Left renal cortex interstitium (tissue), 4 donors: ENCODE data around the gene GVQW3. TPM values are rescaled to one million over a fixed set of nuclear protein-coding genes. Genes with fewer than 3 reads are reported as not detected.

ENCODE experiments used
- DNase-seq, 4 donors: peaks; one replicate each; pipeline ENCODE4 v3.0.0-alpha.2; 2013; ENCODE audit warnings: low read depth in 4 of 4, low spot score in 2 of 4, missing footprints in 1 of 4
- polyA plus RNA-seq, 4 donors: library from polyadenylated mRNA; unstranded; fragments of 120-200 nt; gene quantifications; one replicate each; pipeline ENCODE4 v1.2.1, GENCODE V29; 2013; ENCODE audit not compliant: insufficient read length in 4 of 4

Gene GVQW3
- polyA plus RNA-seq, result 10 to 100 TPM in 2 of 4 donors, 1 to 10 TPM in 2; 8.2 to 19.6 (median 14.0) TPM

- peak; percentile 94 to 98 (median 96) for DNase-seq
Measured at GRCh38 chr11:76380977-76381719, at the start of gene GVQW3, which contains the start of gene THAP12. Gene GVQW3 (plus strand): TSS chr11:76381323. CDS start chr11:76381829, 506 bp downstream. Gene THAP12 (minus strand): TSS chr11:76381132. CDS start chr11:76380836, 296 bp downstream.

- no peak for DNase-seq
Measured at GRCh38 chr11:76334826-76335389, 46.2 kb upstream of the GVQW3 start.

- no peak for DNase-seq
Measured at GRCh38 chr11:76335842-76336241, 45.3 kb upstream of the GVQW3 start.

- no peak for DNase-seq
Measured at GRCh38 chr11:76336597-76336996, 44.5 kb upstream of the GVQW3 start.

GRCh38 chr11:76337469-76337868 lies 43.7 kb upstream of the GVQW3 start:
- DNase-seq, result no peak

GRCh38 chr11:76337923-76338322 lies 43.2 kb upstream of the GVQW3 start:
- DNase-seq, result no peak

- peak in 1 of 4 donors; percentile 28 for DNase-seq
Measured at GRCh38 chr11:76339221-76339620, 41.9 kb upstream of the GVQW3 start.

GRCh38 chr11:76347466-76347865 lies 33.7 kb upstream of the GVQW3 start:
- DNase-seq, result peak in 1 of 4 donors; percentile 14

GRCh38 chr11:76348348-76348747 lies 32.8 kb upstream of the GVQW3 start:
- DNase-seq, result no peak

GRCh38 chr11:76355172-76355571 lies 26.0 kb upstream of the GVQW3 start:
- DNase-seq, result no peak

GRCh38 chr11:76361374-76361773 lies 19.7 kb upstream of the GVQW3 start:
- DNase-seq, result no peak

GRCh38 chr11:76361776-76362175 lies 19.3 kb upstream of the GVQW3 start:
- DNase-seq, result no peak

- no peak for DNase-seq
Measured at GRCh38 chr11:76362716-76363115, 18.4 kb upstream of the GVQW3 start.

- DNase-seq, result no peak
Measured at GRCh38 chr11:76365038-76365679, 16.0 kb upstream of the GVQW3 start.

- no peak for DNase-seq
Measured at GRCh38 chr11:76368490-76368889, 12.6 kb upstream of the GVQW3 start.

- DNase-seq, result no peak
Measured at GRCh38 chr11:76369406-76369805, 11.7 kb upstream of the GVQW3 start.

- DNase-seq, result no peak
Measured at GRCh38 chr11:76371170-76371569, 10.0 kb upstream of the GVQW3 start.

GRCh38 chr11:76376746-76377558 lies 4.2 kb upstream of the GVQW3 start:
- no peak for DNase-seq

- no peak for DNase-seq
Measured at GRCh38 chr11:76379807-76380158, 1.3 kb upstream of the GVQW3 start.

GRCh38 chr11:76380159-76380976 lies 755 bp upstream of the GVQW3 start:
- no peak for DNase-seq
